ENCODE results near the gene IFI27.

GRCh38 chr14:94113073-94113472 is 2.5 kb downstream of the IFI27 start:
- TF ChIP-seq CTCF (conservative IDR thresholded peaks at IDR 0.05; ENCODE audit: low read length) = no peak
- no peak for TF ChIP-seq EZH2phosphoT487 (IDR thresholded peaks at IDR 0.05; ENCODE audit: borderline replicate concordance)
